Measurements from ENCODE around the gene USP6NL. TPM values are rescaled to one million over a fixed set of nuclear protein-coding genes. Genes with fewer than 3 reads are reported as not detected.

The USP6NL gene
- total RNA-seq, 1 experiment from 2014 or later = 24.6 TPM

- Histone ChIP-seq H3K4me3 (replicated peaks in 1 of 2; ENCODE audit: low read depth in 1 of 2, low read length in 2 of 2) (no peak overlapping the region), H3K27me3 (ENCODE audit: insufficient read depth, low read length) (no peaks in the 10 kb centered on the region), H2AFZ (ENCODE audit: low read depth, low read length, poor library complexity, severe bottlenecking) (no peak overlapping the region), H3K27ac (ENCODE audit: low read depth, low read length) (peak overlapping the region; percentile 80; the same call in 1 of the 2 replicates), H3K9ac (ENCODE audit: low read length) (0 out of 2 replicates have a peak overlapping the region, but pooled peaks have one; percentile 7), H3K4me2 (ENCODE audit: low read length) (peak overlapping the region; percentile 67), H4K20me1 (ENCODE audit: insufficient read depth) (no peaks in the 10 kb centered on the region; the same call in 1 of the 2 replicates), H3K79me2 (ENCODE audit: insufficient read depth, low read length) (peaks cover 82% of the 10 kb centered on the region), H3K9me3 (ENCODE audit: control insufficient read depth in 1 of 2, insufficient read depth in 1 of 2, low read depth in 1 of 2, low read length in 2 of 2) (no peaks in the 10 kb centered on the region), H3K9me2 (ENCODE audit: insufficient read depth) (no peaks in the 10 kb centered on the region), H3K4me1 (ENCODE audit: control insufficient read depth in 1 of 2, insufficient read depth in 2 of 2, low read length in 2 of 2) (peaks cover 33 to 59% of the 10 kb centered on the region in 2 experiments), H3K36me3 (ENCODE audit: control insufficient read depth in 1 of 2, insufficient read depth in 2 of 2, low read length in 2 of 2) (0 out of 4 replicates have a peak, but pooled peaks cover 0 to 4% of the 10 kb centered on the region in 2 experiments)
- ATAC-seq = no peak
- DNase-seq (ENCODE audit: low read depth, low spot score) = no peak
- ChIA-PET POLR2A (interaction anchor here (0.6 kb wide), 1 partner anchor 102 kb away, joined by 3 read pairs; no protein-coding TSS in a partner anchor), RAD21 (ENCODE audit: low non-redundant PET in 1 of 2, low total read pairs in 2 of 2, uncharacterized antibody in 2 of 2, unreplicated experiment in 2 of 2) (no interaction called here), CTCF (no interaction called here)
- BruUV-seq (replicated peaks) = no TSS peak
- TF ChIP-seq ATF3 (IDR thresholded peaks at IDR 0.05) (no peak), RAD21 (IDR thresholded peaks at IDR 0.05; ENCODE audit: low read depth) (no peak), CTCF (IDR thresholded peaks at IDR 0.05 in 2 of 3, conservative IDR thresholded peaks at IDR 0.05 in 1 of 3; ENCODE audit: borderline replicate concordance in 1 of 3, insufficient read depth in 1 of 3, low read depth in 2 of 3, low read length in 2 of 3) (no peak), MAX (IDR thresholded peaks at IDR 0.05) (no peak)
- intact Hi-C loops (cut with micrococcal nuclease) = no loop called here
Observed at GRCh38 chr10:11551104-11551503, 60.3 kb downstream of the USP6NL start.

- Histone ChIP-seq H3K9me3 (ENCODE audit: control insufficient read depth in 1 of 2, insufficient read depth in 1 of 2, low read depth in 1 of 2, low read length in 2 of 2) (no peaks in the 10 kb centered on the region), H3K27me3 (ENCODE audit: insufficient read depth, low read length) (no peaks in the 10 kb centered on the region), H3K9me2 (ENCODE audit: insufficient read depth) (no peaks in the 10 kb centered on the region), H3K4me1 (ENCODE audit: control insufficient read depth in 1 of 2, insufficient read depth in 2 of 2, low read length in 2 of 2) (peaks cover 33 to 51% of the 10 kb centered on the region in 2 experiments), H3K4me3 (replicated peaks in 1 of 2; ENCODE audit: low read depth in 1 of 2, low read length in 2 of 2) (no peak overlapping the region), H4K20me1 (ENCODE audit: insufficient read depth) (no peaks in the 10 kb centered on the region), H3K4me2 (ENCODE audit: low read length) (no peak overlapping the region), H3K36me3 (ENCODE audit: control insufficient read depth in 1 of 2, insufficient read depth in 2 of 2, low read length in 2 of 2) (no peaks in the 10 kb centered on the region), H2AFZ (ENCODE audit: low read depth, low read length, poor library complexity, severe bottlenecking) (no peak overlapping the region), H3K9ac (ENCODE audit: low read length) (no peak overlapping the region), H3K27ac (ENCODE audit: low read depth, low read length) (no peak overlapping the region), H3K79me2 (ENCODE audit: insufficient read depth, low read length) (peaks cover 87% of the 10 kb centered on the region)
- ChIA-PET POLR2A (no interaction called here), CTCF (no interaction called here), RAD21 (ENCODE audit: low non-redundant PET in 1 of 2, low total read pairs in 2 of 2, uncharacterized antibody in 2 of 2, unreplicated experiment in 2 of 2) (no interaction called here)
- BruUV-seq (replicated peaks) = no TSS peak
- no peak for TF ChIP-seq SRF (IDR thresholded peaks at IDR 0.05; ENCODE audit: low read depth)
- TF ChIP-seq TCF7L2 (IDR thresholded peaks at IDR 0.05; ENCODE audit: borderline replicate concordance, extremely low read depth, insufficient read depth, insufficient read length) = no peak
- no peak for TF ChIP-seq EGR1 (IDR thresholded peaks at IDR 0.05; ENCODE audit: low read depth)
- TF ChIP-seq RAD21 (IDR thresholded peaks at IDR 0.05; ENCODE audit: low read depth) = no peak
- TF ChIP-seq CBX3 (IDR thresholded peaks at IDR 0.05; ENCODE audit: low read depth) = no peak
- no peak for TF ChIP-seq ZBTB33 (IDR thresholded peaks at IDR 0.05; ENCODE audit: extremely low read depth, insufficient replicate concordance, low read length)
- no peak for TF ChIP-seq EZH2 (IDR thresholded peaks at IDR 0.05)
- no peak for TF ChIP-seq MAX (IDR thresholded peaks at IDR 0.05)
- ATAC-seq (no peak), DNase-seq (ENCODE audit: low read depth, low spot score) (no peak)
- intact Hi-C loops (cut with micrococcal nuclease) = no loop called here
Observed at GRCh38 chr10:11548768-11549099, 62.7 kb downstream of the USP6NL start.
